GM19372 (cell line): Measurements from ENCODE around the gene DNAH7.
"Not testable (repeated sequence)": the region's sequence is repeated elsewhere in the genome, so short reads cannot be mapped to it uniquely, and the experiment has no call there.

Experiments
- ATAC-seq: cut with Tn5 transposase; IDR thresholded peaks from one replicate; pipeline ENCODE4 v1.9.1; 2021; ENCODE audit warnings: mild to moderate bottlenecking, low read depth, moderate library complexity; ENCODE audit not compliant: unreplicated experiment

DNAH7 gene

DNA sequence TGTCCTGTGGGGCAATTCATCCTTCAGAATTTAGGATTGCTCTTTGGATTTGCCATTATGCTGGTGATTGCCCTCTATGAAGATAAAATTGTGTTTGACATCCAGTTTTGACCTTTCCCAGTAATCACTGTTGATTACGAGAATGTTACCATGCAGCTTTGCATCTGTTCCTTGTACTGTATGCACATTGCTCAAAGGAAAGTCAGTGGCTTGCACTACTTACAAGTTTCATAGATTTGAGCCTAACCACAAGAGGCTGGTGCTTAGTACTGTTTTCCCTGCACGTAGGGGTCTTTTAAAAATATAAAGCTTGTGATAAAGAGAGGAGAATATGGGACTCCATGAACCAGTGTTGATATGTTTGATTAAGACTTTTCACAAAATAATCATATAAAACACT lies 333.7 kb downstream of the DNAH7 start:
- no peak for ATAC-seq

DNA sequence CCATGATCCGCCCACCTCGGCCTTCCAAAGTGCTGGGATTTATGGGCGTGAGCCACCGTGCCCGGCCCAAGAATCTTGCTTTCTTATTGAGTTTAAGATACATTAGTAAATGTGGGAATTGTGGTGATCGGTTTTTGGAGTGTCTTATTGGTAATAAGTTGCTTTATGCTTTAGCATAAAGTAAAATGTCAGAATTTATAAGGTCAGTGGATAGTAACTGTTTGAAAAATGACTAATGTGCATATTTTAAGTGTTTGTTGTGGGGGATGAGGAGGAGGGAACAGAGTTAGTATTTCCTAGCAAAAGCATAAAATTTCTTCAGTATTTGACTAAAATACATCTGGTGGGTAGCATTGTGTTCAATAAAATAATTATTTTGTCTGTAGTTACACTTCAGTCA lies 334.2 kb downstream of the DNAH7 start:
- no peak for ATAC-seq

DNA sequence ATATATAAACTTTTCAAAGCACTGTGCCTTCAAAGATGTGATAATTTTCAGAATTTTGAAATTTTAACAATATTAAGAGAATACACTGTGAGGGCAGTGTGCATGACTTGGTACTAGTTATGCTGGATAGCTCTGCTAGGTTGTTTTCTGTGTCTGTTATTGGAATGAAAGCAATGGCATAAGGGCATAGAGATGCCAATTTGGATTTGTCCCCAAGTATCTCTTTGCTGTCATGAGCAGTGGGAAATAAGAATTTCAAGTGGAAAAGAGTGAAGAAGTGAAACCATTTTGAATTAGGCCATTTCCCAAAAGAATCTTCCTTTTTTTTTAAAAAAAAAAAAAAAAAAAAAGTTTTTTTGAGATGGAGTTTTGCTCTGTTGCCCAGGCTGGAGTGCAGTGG lies 334.8 kb downstream of the DNAH7 start:
- no peak for ATAC-seq

DNA sequence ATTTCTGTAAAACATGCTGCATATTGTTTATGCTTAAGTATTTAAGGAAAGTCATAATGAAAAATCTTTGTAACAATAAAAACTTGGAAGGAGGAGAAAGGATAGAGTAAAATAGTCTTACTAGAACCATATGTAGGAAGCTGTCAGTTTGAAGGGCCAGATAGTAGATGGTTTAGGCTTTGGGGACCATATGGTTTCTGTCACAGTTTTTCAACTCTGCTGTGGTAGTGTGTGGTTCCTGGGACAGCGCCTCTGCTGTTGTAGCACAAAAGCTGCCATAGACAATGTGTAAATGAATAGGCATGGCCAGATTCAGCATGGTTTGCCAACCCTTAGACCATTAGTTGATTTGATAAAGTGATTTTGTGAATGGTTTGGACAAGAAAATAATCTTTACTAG lies 336.1 kb downstream of the DNAH7 start:
- ATAC-seq = no peak

DNA sequence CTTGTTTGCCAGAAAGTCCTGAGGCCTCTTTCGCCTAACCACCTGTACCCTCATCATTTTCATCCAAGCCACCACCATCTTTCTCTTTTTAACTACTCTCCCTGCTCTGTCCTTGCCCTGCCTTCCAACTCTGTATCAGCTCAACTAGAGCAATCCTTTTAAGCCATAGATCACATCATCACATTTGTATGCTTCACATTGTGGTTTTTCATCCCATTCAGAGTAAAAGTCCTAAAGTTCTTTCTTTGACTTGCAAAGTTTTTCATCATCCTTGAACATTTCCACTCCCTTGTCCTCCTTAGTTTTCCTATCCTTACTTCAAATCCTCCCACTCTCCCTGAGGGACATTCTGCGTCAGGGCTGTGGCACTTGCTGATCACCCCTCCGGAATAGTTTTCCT lies 337.7 kb downstream of the DNAH7 start:
- ATAC-seq = no peak

DNA sequence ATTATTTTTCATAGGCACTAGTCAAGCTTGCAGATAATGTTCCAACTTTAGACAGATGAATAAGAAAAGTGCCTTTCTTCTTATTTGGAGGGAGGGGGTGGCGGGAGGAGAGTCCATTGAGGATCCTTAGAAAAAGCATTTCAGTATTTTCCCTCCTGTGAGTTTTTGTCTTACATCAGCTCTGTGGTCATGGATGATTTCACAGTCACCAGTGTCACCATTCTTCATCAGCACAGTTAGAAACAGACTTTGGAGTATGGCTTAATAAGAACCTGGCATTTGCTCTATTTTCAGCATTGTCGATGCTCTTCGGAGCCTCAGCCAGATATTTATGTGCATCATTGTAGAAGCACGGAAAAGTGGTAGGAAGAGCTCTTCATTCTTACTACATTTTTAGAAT lies 341.5 kb downstream of the DNAH7 start:
- ATAC-seq = no peak

DNA sequence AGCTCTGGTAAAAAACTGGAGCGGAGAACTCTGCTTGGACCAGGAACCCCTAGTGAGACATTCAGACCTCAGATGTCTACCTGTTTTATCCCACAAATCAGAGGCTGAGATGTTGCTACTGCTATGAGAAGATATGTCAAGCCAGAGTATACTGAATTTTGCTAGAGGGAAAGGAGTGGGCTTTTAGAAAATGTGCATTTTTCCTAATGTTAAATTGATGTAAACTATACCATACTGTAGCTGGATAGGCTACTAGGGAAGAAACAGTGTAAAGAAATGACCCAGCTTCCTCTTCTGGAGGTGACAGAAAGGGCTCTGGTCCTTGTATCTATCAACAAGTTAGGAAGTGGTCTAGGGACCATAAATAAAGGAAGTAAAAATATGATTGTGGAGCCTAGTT lies 346.6 kb downstream of the DNAH7 start:
- no peak for ATAC-seq

DNA sequence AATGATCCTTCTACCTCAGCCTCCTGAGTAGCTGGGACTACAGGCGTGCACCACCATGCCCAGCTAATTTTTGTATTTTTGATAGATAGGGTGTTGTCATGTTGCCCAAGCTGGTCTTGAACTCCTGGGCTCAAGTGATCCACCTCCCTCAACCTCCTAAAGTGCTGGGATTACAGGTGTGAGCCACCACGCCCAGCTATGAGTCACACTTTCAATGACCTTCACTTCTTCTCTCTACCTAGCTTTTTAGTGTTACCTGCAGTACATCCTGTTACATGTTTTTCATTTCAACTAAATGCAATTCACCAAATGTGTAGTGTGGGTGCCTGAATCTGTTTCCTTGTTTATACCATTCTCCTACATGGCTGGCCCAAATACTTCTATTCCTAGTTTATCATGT lies 347.6 kb downstream of the DNAH7 start:
- ATAC-seq = no peak

DNA sequence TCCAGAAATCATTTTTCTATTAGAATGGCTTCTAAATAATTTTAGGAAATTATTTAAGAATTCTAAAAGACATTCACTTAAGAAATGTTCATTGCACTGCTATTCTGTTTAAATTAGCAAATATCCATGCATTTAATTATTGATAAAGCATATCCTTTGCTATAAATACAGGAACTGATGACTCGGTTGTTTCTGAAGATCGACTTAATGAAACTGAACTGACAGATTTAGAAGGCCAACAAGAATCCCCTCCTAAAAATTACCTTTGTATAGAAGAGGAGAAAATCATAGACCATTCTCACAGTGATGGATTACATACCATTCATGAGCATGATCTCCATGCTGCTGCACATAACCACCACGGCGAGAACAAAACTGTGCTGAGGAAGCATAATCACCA lies 352.2 kb downstream of the DNAH7 start:
- ATAC-seq = no peak

DNA sequence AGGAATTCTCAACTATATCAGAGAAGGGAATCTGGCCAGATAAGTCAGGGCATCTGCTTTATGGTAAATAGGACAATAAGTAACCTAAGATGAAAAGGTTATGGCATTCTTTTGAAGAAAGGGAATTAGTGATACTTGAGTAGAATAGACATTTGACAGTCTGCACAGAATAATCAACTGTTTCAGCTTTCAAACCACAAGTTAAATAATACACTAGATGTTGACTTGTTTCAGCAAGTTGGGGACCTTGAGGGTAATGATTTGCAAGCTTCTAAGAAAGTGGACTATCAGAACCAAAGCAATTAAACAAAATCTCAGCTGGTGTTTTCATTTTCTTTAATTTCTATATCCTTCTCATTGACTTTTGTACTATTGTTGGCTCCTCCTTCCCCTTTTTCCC lies 357.2 kb downstream of the DNAH7 start:
- ATAC-seq = no peak

DNA sequence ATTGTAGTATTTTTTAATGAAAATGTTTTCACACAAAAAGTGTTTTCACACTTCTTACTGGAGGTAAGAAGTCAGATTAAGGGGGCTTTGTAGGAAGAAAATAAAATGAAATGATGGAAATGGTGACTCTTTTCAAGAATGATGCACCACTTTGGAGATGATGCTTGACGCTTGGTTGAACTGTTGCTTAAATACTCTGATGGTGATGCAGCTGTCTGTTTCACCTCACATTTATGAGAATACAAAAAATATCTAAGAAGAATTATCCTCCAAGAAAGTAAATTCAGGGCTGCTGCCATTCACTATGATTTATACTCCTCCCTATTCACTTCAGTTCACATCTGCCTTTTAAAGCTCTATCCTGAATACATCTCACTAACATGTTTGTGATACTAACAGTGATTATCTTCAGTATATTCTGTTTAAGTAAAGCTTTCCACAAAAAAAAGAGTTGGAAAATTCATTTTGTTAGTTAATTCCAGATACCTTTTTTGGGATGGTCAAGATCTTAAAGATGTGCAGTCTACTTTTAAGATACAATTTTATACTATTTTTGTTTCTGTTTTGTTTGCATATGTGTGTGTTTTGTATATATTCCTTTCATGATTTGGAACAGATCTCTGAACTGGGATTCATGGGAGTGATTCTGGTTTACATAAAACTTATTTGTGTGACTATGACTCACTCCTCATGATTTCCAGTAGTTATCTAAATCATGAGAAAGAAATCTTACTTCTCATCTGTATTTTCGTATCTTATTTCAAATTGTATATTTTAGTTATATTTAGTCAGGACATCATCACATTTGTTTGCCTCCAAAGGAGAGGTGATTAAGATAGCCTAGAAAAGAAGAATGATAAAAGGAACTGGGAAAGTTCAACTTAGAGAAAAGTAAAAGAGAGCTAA lies 358.5 kb downstream of the DNAH7 start:
- no peak for ATAC-seq

DNA sequence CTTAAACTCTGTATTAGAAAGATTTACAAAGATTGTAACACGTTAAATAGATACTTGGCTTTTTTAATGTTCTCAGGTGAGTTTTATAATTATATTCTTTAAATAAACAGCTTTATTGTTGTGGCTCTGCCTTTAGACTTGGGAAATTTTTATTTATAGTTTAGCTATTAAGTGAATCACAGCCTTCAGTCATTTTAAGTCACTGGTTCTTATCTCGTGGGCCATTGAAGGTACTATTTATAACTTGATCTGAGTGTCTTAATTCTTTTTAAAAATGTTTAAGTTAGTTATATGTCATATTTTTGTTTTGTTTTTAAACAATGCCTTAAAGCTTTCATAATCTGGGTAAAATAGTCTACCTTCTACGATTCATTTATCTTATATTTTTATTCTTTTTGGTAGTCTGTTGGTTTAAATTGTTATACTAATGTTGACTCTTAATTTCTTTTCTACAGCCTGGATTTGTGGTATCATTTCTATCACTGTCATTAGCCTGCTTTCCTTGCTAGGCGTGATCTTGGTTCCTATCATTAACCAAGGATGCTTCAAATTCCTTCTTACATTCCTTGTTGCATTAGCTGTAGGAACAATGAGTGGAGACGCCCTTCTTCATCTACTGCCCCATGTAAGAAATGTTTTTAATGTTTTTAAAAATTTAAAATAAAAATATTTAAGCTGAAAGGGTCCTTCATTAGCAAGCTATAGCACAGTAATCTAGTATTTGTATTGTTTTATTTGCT lies 362.3 kb downstream of the DNAH7 start:
- ATAC-seq = no peak

DNA sequence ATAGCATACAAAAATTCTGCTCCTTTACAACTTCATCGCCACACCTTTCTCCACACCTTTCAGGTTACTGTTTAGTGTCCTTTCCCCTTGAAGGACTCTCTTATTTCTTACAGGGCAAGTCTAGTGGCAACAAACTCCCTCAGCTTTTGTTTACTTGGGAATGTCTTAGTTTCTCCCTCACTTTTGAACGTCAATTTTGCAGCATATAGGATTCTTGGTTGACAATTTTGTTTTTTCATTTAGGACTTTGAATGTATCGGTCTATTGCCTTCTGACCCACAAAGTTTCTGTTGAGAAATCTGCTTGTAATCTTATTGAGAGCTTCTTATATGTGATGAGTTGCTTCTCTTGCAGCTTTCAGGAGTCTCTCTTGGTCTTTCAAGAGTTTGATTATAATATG lies 368.2 kb downstream of the DNAH7 start:
- ATAC-seq = no peak

DNA sequence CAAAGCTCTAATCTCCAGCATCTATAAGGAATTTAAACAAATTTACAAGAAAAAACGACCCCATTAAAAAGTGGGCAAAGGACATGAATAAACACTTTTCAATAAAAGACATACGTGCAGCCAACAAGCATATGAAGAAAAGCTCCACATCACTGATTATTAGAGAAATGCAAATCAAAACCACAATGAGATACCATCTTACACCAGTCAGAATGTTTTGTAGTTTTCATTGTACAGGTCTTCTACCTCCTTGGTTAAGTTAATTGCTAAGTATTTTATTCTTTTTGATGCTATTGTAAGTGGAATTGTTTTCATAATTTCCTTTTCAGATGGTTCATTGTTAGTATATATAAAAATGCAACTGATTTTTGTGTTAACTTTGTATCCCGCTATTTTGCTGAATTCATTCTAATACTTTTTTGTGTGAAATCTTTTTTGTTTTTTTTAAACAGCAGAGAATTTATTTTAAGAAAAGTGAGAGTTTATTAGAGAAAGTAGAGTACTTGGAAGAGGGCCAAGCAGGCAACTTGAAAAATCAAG lies 370.9 kb downstream of the DNAH7 start:
- ATAC-seq = no peak

DNA sequence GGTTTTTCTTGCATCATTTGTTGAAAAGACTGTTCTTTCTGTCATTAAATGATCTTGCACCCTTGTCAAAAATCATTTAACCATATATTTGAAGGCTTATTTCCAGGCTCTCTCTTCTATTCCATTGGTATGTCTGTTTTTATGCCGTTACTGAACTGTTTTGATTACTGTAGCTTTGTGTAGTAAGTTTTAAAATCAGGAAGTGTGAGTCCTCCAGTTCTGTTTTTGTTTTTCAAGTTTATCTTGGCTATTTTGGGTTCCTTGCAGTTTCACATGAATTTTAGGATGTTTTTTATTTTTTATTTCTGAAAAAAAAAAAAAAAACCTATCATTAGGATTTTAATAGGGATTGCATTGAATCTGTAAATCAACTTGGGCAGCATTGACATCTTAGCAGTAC lies 372.6 kb downstream of the DNAH7 start:
- no peak for ATAC-seq

DNA sequence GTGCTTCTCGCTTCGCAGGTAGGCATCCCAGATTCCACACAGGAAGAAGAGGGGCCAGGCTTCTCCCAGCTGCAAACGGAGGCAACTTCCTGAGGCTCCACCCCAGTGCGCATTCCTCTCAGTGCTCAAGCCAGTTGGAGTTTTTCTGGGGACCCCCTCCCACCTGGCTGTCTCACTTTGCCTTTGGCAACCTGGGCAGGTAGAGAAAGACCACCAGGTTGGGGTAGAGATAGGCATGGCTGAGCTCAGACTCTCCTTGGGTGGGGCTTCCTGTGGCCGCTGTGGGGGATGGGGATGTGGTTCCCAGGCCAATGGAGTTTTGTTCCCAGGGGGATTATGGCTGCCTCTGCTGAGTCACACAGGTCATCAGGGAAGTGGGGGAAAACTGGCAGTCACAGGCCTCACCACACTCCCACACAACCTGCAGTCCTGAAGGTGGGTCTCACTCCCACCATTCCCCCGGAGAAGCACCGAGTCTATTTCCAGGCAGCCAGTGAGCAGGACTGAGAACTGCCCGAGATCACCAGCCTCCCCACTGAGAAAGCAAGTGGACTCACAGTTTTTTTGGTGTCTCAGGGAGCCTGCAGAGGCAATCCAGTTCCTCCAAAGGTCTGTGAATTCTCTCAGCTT lies 373.5 kb downstream of the DNAH7 start:
- no peak for ATAC-seq

DNA sequence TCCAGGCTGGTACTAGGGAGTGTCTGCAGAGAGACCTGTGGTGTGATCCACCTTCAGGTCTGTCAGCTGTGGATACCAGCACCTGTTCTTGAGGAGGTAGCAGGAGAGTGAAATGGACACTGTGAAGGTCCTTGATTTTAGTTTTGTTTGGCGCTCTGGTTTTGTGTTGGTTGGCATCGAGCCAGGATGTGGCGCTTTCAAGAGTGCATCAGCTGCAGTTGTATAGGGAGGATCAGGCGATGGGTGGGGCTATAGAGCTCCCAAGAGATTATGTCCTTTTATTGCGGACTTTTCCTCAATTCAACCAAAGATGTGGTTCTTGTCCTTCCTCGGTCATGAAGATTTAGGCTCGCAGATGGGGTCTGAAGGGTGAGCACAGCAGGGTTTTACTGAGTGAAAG lies 374.1 kb downstream of the DNAH7 start:
- no peak for ATAC-seq

DNA sequence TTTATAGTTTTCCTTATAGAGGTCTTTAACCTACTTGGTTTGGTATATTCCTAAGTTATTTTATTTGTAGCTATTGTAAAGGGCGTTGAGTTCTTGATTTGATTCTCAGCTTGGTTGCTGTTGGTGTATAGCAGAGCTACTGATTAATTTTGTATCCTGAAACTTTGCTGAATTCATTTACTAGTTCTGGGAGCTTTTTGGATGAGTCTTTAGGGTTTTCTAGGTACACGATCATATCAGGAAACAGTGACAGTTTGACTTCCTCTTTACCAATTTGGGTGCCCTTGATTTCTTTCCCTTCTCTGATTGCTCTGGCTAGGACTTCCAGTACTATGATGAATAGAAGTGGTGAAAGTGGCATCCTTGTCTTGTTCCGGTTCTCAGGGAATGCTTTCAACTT lies 376.1 kb downstream of the DNAH7 start:
- ATAC-seq = not testable (repeated sequence)
